ENCODE data around the gene NEMF. TPM values are rescaled to one million over a fixed set of nuclear protein-coding genes. Genes with fewer than 3 reads are reported as not detected.

Gene NEMF
- 15.2 and 30.0 TPM in 2 replicates for total RNA-seq

DNA sequence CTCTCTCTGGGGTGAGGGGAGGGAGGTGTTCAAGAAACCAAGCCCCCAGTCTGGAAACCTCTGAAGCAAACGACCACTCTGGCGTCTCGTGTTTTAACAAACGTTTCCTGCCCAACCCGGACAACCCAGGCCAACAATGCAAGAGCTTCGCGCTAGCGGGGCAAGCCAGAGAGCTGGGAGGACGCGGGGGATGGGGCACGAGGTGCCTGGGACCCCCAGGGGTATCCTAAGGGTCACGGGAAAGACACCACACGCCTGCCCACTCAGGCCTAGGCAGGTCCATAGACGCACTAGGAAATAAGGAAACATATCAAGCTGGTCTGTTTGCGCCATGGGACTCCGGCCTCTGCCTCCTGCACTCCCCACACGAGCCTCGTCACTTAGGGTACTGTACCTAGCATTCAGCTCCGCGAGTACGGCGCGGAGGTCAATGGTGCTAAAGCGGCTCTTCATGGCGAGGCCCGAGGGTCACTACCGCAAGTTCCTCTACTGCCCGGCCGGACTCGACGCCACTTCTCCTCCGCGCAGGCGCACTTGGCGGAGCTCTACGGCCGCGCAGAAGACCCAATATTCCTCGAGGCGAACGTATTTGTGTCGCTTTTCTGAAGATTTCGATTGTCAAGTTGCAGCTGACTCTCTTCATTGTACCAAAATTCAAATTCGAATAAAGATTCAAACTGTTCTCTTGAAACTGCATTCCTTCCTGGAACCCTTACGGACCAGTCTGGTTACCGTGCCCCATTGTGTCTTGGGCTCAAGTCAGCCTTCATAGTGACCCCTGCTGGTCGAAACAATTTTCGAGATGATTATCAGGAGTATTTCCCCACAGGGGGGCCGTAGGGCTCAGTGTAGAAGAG, at the start of gene NEMF:
Gene NEMF (minus strand): TSS at position 488 of the 857 bp plus-strand sequence. CDS start 35 bp downstream, at position 453.

DNA sequence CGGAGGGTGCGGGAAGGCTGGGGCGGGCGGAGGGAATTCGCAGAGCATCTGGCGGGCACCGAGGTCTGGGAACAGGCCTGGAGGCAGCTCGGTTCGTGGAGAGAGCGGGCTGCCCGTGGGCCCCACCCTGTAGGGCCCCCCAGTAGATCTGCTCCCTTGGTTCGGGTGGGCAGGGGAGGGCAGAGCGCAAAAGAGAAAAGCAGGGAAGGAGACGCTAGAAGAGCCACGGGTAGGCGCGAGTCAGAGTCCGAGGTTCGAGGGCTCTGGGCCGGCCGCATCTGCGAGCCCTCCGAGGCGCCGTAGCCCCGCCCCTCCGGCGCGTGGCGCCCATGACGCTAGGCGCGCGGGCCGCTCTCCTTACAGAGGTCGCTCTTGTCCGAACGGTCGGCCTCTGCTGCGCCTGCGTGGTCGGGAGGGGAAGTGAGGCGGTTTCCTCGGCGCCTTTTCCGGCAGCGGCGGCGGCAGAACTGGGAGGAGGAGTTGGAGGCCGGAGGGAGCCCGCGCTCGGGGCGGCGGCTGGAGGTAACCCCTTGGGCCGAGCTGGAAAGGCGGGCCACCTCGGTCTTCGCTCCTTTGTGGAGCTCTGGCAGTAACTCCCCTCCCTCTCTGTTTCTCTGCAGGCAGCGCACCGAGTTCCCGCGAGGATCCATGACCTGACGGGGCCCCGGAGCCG, 40.2 kb upstream of the NEMF start, which contains the start of gene ARF6:
Gene ARF6 (plus strand): TSS at position 447 of the 673 bp plus-strand sequence. CDS start 655 bp downstream, outside the sequence.

GRCh38 chr14:49767571-49768300, 84.9 kb downstream of the NEMF start, which contains the start of gene KLHDC2:
KLHDC2 (plus strand) TSS chr14:49768153; CDS start chr14:49768469, 316 bp downstream.

Other genes with a start within 250 kb of the NEMF start
- 144 and 146 TPM in 2 replicates for gene RPL36AL, start 232.2 kb downstream of the NEMF start, total RNA-seq
- 67.7 and 84.1 TPM in 2 replicates for gene MGAT2, start 232.0 kb downstream of the NEMF start, total RNA-seq
- gene DNAAF2, start 217.5 kb downstream of the NEMF start, total RNA-seq: 6.3 and 6.7 TPM in 2 replicates
- 4.5 and 4.9 TPM in 2 replicates for gene POLE2, start 164.6 kb downstream of the NEMF start, total RNA-seq
- 2.5 and 2.6 TPM in 2 replicates for gene KLHDC1, start 159.7 kb downstream of the NEMF start, total RNA-seq
- 44.6 and 47.1 TPM in 2 replicates for gene KLHDC2, start 84.6 kb downstream of the NEMF start, total RNA-seq
- gene ARF6, start 40.3 kb upstream of the NEMF start, total RNA-seq: 49.4 and 59.2 TPM in 2 replicates

Measured in cardiac atrium fibroblast (primary cell).